ENCODE data around the gene KRT75.

KRT75 gene

DNA sequence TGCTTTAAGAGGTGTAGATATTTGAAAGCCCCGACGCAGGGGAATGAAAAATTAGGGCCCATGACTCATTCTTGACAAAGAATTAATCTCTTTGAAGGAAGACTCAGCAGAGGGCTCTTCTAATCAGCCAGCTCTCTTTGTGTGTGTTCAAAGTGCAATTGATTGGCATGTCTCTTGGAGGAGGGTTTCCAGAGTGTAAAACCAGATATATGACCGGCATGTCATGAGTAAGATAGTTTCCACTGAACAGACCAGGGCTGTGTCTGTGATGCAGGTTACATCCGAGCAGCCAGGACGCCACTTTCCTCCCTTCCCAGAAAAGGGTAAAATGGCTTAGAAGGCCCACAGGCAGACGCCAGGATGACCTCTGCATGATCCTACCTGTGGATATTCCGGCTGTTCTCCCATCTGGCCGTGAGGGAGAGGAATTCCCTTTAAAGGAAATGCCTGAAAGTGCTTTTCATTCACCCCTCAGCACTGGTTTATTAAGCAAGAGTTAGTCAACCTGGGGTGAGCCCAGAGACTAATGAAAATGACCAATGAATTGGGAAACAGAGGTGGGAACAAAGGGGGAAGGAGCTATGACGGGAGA, 7.2 kb upstream of the KRT75 start:
- Histone ChIP-seq H3K27me3 (ENCODE audit: control insufficient read depth in 1 of 2, insufficient read depth in 2 of 2, low read length in 2 of 2) (peaks cover 0 to 5% of the 10 kb centered on the region in 2 donors), H3K9ac (ENCODE audit: low read depth in 1 of 2, low read length in 2 of 2) (no peak overlapping the region), H3K4me3 (ENCODE audit: low read depth in 1 of 2, low read length in 2 of 2) (no peak overlapping the region), H3K36me3 (ENCODE audit: control insufficient read depth in 1 of 2, insufficient read depth in 2 of 2, low read length in 2 of 2) (no peaks in the 10 kb centered on the region), H3K9me3 (ENCODE audit: control insufficient read depth in 1 of 2, low read length in 2 of 2) (no peaks in the 10 kb centered on the region), H3K27ac (ENCODE audit: low read depth, low read length) (no peak overlapping the region), H3K4me1 (ENCODE audit: control insufficient read depth in 1 of 2, insufficient read depth in 2 of 2, low read length in 2 of 2) (peaks cover 24 to 32% of the 10 kb centered on the region in 2 donors)

DNA sequence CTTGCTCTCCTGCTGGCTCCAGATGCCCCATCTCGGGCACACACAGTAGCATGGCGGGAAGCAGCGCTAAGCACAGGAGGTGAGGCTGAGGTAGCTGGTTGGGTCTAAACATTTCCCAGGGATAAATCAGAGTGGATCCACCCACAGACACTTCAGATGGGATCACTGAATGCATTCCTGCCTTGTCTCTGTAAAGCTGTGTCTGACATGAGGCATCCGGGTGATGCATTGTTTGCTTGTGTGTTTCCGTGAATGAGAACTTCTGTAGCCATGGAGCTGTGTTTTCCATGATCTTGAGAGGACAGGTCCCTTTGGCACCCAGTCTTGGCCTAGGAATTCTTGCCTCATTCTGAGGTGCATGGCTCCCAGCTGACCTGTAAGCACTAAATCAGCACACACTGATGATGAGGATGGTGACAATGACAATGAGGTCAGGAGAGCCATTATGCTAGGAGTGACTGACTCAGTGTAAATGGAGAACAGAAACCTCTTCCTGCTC, 6.7 kb upstream of the KRT75 start:
- Histone ChIP-seq H3K4me1 (ENCODE audit: control insufficient read depth in 1 of 2, insufficient read depth in 2 of 2, low read length in 2 of 2) (peaks cover 26 to 38% of the 10 kb centered on the region in 2 donors), H3K27me3 (ENCODE audit: control insufficient read depth in 1 of 2, insufficient read depth in 2 of 2, low read length in 2 of 2) (peaks cover 0 to 5% of the 10 kb centered on the region in 2 donors), H3K9me3 (ENCODE audit: control insufficient read depth in 1 of 2, low read length in 2 of 2) (no peaks in the 10 kb centered on the region), H3K27ac (ENCODE audit: low read depth, low read length) (no peak overlapping the region), H3K4me3 (ENCODE audit: low read depth in 1 of 2, low read length in 2 of 2) (no peak overlapping the region), H3K36me3 (ENCODE audit: control insufficient read depth in 1 of 2, insufficient read depth in 2 of 2, low read length in 2 of 2) (no peaks in the 10 kb centered on the region), H3K9ac (ENCODE audit: low read depth in 1 of 2, low read length in 2 of 2) (no peak overlapping the region)

DNA sequence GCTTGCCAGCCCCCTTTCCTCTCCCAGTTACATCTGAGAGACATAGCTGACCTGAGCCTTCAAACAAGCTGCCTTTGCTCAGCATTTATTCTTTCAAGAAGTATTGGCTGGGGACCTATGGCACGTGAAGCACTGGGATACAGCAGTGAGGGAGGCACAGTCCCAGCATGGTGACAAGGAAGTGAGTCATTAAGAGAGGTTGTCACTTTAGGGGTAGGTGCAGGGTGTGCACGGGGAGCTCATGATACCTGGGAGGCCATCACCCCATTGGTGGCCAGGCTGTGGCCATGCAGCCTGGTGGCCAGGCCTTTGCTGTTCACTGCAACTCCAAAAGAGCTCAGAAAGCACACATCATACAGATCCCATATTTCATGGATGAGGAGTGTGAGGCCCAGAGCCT, 5.7 kb upstream of the KRT75 start:
- H3K9ac ChIP-seq (ENCODE audit: low read depth in 1 of 2, low read length in 2 of 2), result no peak overlapping the region
- H3K4me3 ChIP-seq (ENCODE audit: low read depth in 1 of 2, low read length in 2 of 2), result no peak overlapping the region
- peaks cover 26 to 38% of the 10 kb centered on the region in 2 donors for H3K4me1 ChIP-seq (ENCODE audit: control insufficient read depth in 1 of 2, insufficient read depth in 2 of 2, low read length in 2 of 2)
- H3K27me3 ChIP-seq (ENCODE audit: control insufficient read depth in 1 of 2, insufficient read depth in 2 of 2, low read length in 2 of 2), result peaks cover 0 to 5% of the 10 kb centered on the region in 2 donors
- no peak overlapping the region for H3K27ac ChIP-seq (ENCODE audit: low read depth, low read length)
- no peaks in the 10 kb centered on the region for H3K36me3 ChIP-seq (ENCODE audit: control insufficient read depth in 1 of 2, insufficient read depth in 2 of 2, low read length in 2 of 2)
- H3K9me3 ChIP-seq (ENCODE audit: control insufficient read depth in 1 of 2, low read length in 2 of 2), result no peaks in the 10 kb centered on the region

DNA sequence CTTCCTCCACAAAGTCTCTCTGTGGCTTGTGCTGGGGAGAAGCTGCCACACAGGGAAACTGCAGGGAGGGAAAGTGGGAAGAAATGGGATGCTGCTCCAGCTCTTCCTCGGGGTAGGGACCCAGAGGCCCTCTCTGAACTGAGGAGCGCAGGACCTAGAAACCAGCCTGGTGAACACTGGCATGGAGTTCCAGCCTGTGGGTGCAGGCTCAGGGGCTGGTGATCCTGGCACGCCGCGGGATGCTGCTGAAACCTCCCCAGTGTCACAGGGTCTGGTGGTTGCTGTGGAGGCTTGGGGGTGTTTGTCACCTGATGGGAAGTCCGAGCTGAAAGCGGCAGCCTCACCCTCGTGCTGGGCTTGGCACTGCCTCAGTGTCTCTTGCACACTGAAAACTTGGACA, 5.2 kb upstream of the KRT75 start:
- H3K9me3 ChIP-seq (ENCODE audit: control insufficient read depth in 1 of 2, low read length in 2 of 2), result no peaks in the 10 kb centered on the region
- peaks cover 0 to 5% of the 10 kb centered on the region in 2 donors for H3K27me3 ChIP-seq (ENCODE audit: control insufficient read depth in 1 of 2, insufficient read depth in 2 of 2, low read length in 2 of 2)
- no peak overlapping the region for H3K4me3 ChIP-seq (ENCODE audit: low read depth in 1 of 2, low read length in 2 of 2)
- H3K27ac ChIP-seq (ENCODE audit: low read depth, low read length), result no peak overlapping the region
- H3K9ac ChIP-seq (ENCODE audit: low read depth in 1 of 2, low read length in 2 of 2), result no peak overlapping the region
- no peaks in the 10 kb centered on the region for H3K36me3 ChIP-seq (ENCODE audit: control insufficient read depth in 1 of 2, insufficient read depth in 2 of 2, low read length in 2 of 2)
- peaks cover 26 to 35% of the 10 kb centered on the region in 2 donors for H3K4me1 ChIP-seq (ENCODE audit: control insufficient read depth in 1 of 2, insufficient read depth in 2 of 2, low read length in 2 of 2)

DNA sequence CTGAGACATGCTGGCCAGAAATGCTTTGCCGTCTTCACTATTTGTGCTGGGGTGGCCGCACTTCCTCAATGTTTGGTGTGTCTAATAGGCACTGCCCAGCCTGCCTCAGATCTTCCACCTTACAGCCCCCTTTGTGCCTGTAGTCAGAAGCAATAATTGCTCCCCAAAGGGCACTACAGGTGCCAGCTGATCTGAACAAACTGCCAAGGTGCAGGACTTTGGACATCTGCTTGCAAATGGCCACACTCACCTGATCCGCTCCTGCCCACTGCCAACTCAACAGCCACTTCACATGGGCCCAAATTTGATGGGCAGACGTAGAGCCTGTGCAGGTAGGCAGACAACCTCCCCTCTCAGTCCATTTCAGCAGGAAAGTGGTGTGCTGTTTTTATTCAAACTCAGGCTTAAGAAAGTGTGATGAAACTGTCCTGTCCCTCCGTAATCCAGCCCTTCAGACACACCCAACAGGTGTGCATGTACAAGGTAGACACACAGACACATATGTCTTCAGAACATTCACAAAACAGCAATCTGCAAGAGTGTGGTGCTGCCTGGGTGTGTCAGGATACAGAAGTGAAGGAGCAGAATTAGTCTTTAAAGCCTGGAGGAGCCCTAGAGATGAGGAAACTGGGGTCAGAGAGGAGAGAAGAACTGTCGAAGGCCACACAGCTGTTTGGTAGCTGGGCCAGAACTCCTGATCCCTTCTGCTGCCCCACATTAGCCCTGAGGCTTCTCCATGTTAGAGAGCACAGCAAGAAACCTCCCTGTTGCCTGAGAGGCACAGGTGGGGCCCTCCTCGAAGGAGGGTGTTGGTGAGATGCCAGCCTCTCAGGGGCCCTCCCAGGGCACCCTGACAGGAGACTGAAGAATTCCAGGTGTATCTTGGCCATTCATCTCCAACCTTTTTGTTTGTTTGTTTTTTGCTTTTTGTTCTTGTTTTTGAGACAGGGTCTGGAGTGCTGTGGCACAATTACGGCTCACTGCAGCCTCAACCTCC, 4.4 kb upstream of the KRT75 start:
- H3K9ac ChIP-seq (ENCODE audit: low read depth in 1 of 2, low read length in 2 of 2), result no peak overlapping the region
- H3K36me3 ChIP-seq (ENCODE audit: control insufficient read depth in 1 of 2, insufficient read depth in 2 of 2, low read length in 2 of 2), result no peaks in the 10 kb centered on the region
- no peak overlapping the region for H3K4me3 ChIP-seq (ENCODE audit: low read depth in 1 of 2, low read length in 2 of 2)
- H3K27me3 ChIP-seq (ENCODE audit: control insufficient read depth in 1 of 2, insufficient read depth in 2 of 2, low read length in 2 of 2), result peaks cover 0 to 5% of the 10 kb centered on the region in 2 donors
- H3K4me1 ChIP-seq (ENCODE audit: control insufficient read depth in 1 of 2, insufficient read depth in 2 of 2, low read length in 2 of 2), result peaks cover 26 to 32% of the 10 kb centered on the region in 2 donors
- H3K9me3 ChIP-seq (ENCODE audit: control insufficient read depth in 1 of 2, low read length in 2 of 2), result no peaks in the 10 kb centered on the region
- no peak overlapping the region for H3K27ac ChIP-seq (ENCODE audit: low read depth, low read length)

DNA sequence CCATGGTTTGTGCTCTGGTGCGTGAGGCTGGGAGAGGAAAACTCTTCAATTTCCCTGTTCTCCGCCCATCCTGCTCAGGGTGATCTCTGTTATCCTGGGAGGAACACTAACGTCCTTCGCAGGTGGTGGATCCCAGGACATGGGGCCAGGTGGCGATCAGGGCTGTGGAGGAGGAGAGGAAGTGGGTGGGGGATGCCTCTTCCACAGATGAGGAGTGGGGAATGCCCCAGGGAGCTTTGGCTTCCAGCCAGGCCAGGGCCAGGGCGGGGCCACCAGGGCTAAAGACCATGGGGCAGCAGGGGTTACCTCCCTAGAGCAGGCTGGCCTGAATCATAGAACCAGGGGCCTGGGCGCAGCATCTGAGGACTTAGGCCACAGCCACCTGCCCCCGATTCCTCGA, 3.3 kb upstream of the KRT75 start:
- no peaks in the 10 kb centered on the region for H3K9me3 ChIP-seq (ENCODE audit: control insufficient read depth in 1 of 2, low read length in 2 of 2)
- no peak overlapping the region for H3K27ac ChIP-seq (ENCODE audit: low read depth, low read length)
- peaks cover 5% of the 10 kb centered on the region in 2 donors for H3K27me3 ChIP-seq (ENCODE audit: control insufficient read depth in 1 of 2, insufficient read depth in 2 of 2, low read length in 2 of 2)
- H3K4me3 ChIP-seq (ENCODE audit: low read depth in 1 of 2, low read length in 2 of 2), result no peak overlapping the region
- H3K4me1 ChIP-seq (ENCODE audit: control insufficient read depth in 1 of 2, insufficient read depth in 2 of 2, low read length in 2 of 2), result peaks cover 26 to 32% of the 10 kb centered on the region in 2 donors
- no peaks in the 10 kb centered on the region for H3K36me3 ChIP-seq (ENCODE audit: control insufficient read depth in 1 of 2, insufficient read depth in 2 of 2, low read length in 2 of 2)
- H3K9ac ChIP-seq (ENCODE audit: low read depth in 1 of 2, low read length in 2 of 2), result no peak overlapping the region

DNA sequence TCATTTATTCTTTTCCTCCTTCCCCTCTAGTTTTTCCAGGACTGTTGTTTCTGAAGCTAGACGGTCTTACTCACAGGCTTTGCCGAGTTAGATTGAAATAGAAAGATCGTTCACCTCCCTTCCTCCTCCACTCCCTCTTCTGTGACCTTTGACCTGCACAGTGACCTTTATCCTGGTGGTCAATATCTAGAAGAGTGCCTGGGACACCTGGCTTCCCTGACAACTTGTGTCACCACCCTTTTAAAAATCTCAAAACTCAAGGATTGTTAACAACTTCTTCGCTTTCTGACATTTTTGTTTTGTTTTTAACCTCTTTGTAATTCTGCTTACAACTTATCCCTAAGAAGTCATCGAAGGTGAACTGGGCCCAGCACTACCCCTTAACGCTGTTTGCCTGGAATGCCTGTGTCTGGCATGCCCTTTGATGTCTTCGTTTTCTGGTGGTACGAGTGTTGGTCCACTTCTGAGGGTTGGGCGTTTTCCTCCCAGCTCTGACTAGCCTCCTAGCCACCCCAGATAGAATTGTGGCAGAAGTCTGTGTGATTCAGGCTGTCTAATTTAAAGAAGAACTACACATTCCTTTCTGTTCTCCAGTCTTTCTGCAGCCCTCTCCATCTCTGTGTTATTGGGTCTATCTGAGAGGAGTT, 2.8 kb upstream of the KRT75 start:
- Histone ChIP-seq H3K27me3 (ENCODE audit: control insufficient read depth in 1 of 2, insufficient read depth in 2 of 2, low read length in 2 of 2) (peaks cover 5 to 8% of the 10 kb centered on the region in 2 donors), H3K4me3 (ENCODE audit: low read depth in 1 of 2, low read length in 2 of 2) (no peak overlapping the region), H3K9me3 (ENCODE audit: control insufficient read depth in 1 of 2, low read length in 2 of 2) (no peaks in the 10 kb centered on the region), H3K27ac (ENCODE audit: low read depth, low read length) (no peak overlapping the region), H3K4me1 (ENCODE audit: control insufficient read depth in 1 of 2, insufficient read depth in 2 of 2, low read length in 2 of 2) (peaks cover 26 to 32% of the 10 kb centered on the region in 2 donors), H3K9ac (ENCODE audit: low read depth in 1 of 2, low read length in 2 of 2) (no peak overlapping the region), H3K36me3 (ENCODE audit: control insufficient read depth in 1 of 2, insufficient read depth in 2 of 2, low read length in 2 of 2) (no peaks in the 10 kb centered on the region)

DNA sequence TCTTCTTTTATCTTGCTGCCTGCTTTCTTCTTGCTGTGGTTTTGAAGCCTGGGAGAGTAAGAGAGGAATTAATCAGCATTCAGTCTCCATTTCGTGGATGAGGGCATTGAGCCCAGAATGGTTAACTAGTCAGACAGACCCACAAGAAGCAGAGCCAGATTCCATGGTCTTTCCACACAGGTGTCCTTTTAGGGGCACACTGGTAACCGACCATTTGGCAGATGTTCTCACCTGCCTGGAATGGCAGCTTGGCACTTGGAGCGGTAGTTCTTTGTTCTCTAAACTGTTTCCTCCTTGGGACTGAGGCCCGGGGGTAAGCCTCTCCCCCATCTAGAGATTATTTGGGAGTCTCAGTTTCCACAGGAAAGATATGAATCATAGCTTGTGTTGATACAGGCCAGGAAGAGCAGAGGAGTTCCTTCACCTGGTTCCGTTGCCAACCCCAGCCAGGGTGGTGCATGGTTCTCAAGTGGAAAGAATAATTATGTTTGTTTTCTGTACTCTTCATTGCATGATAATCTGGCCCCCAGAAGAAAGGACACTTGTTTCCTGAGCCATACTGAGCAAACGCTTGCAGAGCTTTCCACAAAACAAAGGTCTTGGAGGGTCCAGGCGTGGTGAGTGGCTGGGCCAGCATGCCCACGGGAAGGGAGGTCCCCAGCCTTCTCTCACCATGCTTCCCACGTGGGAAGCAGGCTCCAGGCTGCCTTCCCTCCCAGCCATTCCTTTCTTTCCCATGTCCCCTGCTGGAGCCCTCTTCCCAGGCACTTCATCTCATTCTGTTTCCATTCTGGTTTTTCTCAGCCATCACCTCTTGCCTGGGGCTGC, 2.0 kb upstream of the KRT75 start:
- Histone ChIP-seq H3K36me3 (ENCODE audit: control insufficient read depth in 1 of 2, insufficient read depth in 2 of 2, low read length in 2 of 2) (no peaks in the 10 kb centered on the region), H3K9ac (ENCODE audit: low read depth in 1 of 2, low read length in 2 of 2) (no peak overlapping the region), H3K27me3 (ENCODE audit: control insufficient read depth in 1 of 2, insufficient read depth in 2 of 2, low read length in 2 of 2) (peaks cover 4 to 5% of the 10 kb centered on the region in 2 donors), H3K4me1 (ENCODE audit: control insufficient read depth in 1 of 2, insufficient read depth in 2 of 2, low read length in 2 of 2) (peaks cover 21 to 32% of the 10 kb centered on the region in 2 donors), H3K27ac (ENCODE audit: low read depth, low read length) (no peak overlapping the region), H3K4me3 (ENCODE audit: low read depth in 1 of 2, low read length in 2 of 2) (no peak overlapping the region), H3K9me3 (ENCODE audit: control insufficient read depth in 1 of 2, low read length in 2 of 2) (no peaks in the 10 kb centered on the region)

DNA sequence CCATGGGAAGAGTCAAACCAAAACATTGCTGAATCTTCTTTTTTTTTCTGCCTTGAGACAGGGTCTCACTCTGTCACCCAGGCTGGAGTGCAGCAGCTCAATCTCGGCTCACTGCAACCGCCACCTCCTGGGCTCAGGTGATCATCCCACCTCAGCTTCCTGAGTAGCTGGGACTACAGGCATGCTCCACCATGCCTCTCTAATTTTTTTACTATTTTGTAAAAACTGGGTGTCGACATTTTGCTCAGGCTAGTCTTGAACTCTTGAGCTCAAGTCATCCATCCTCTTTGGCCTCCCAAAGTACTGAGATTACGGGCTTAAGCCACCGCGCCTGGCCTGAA, 1.5 kb upstream of the KRT75 start:
- no peak overlapping the region for H3K9ac ChIP-seq (ENCODE audit: low read depth in 1 of 2, low read length in 2 of 2)
- no peak overlapping the region for H3K4me3 ChIP-seq (ENCODE audit: low read depth in 1 of 2, low read length in 2 of 2)
- H3K27me3 ChIP-seq (ENCODE audit: control insufficient read depth in 1 of 2, insufficient read depth in 2 of 2, low read length in 2 of 2), result peaks cover 4 to 5% of the 10 kb centered on the region in 2 donors
- peaks cover 21 to 32% of the 10 kb centered on the region in 2 donors for H3K4me1 ChIP-seq (ENCODE audit: control insufficient read depth in 1 of 2, insufficient read depth in 2 of 2, low read length in 2 of 2)
- H3K36me3 ChIP-seq (ENCODE audit: control insufficient read depth in 1 of 2, insufficient read depth in 2 of 2, low read length in 2 of 2), result no peaks in the 10 kb centered on the region
- H3K9me3 ChIP-seq (ENCODE audit: control insufficient read depth in 1 of 2, low read length in 2 of 2), result no peaks in the 10 kb centered on the region
- H3K27ac ChIP-seq (ENCODE audit: low read depth, low read length), result no peak overlapping the region
